Parathyroid adenoma (tissue), 2 donors: ENCODE data around the gene SCN8A.
A peak's percentile ranks its signal among the peaks of the same experiment; 100 is the strongest.

Experiments
- H2AFZ ChIP-seq: fragments of 300-600 bp; sonication (generic); one replicate; pipeline ENCODE4 v1.7.0; 2017; ENCODE audit warnings: antibody characterized with exemption, mild to moderate bottlenecking
- H3K27ac ChIP-seq: fragments of 300-600 bp; sonication (generic); one replicate; pipeline ENCODE4 v1.7.0; 2017
- H3K27me3 ChIP-seq: fragments of 300-600 bp; sonication (generic); one replicate; pipeline ENCODE4 v1.7.0; 2017; ENCODE audit warnings: low read length; ENCODE audit not compliant: control insufficient read depth, insufficient read depth
- H3K36me3 ChIP-seq: fragments of 300-600 bp; sonication (generic); one replicate; pipeline ENCODE4 v1.7.0; 2017; ENCODE audit warnings: low read length; ENCODE audit not compliant: control insufficient read depth, insufficient read depth
- H3K4me1 ChIP-seq: fragments of 300-600 bp; sonication (generic); one replicate; pipeline ENCODE4 v1.7.0; 2017; ENCODE audit warnings: control low read depth
- H3K4me2 ChIP-seq: fragments of 300-600 bp; sonication (generic); one replicate; pipeline ENCODE4 v1.7.0; 2017; ENCODE audit warnings: low read length
- H3K4me3 ChIP-seq: fragments of 300-600 bp; sonication (generic); one replicate; pipeline ENCODE4 v1.7.0; 2017; ENCODE audit warnings: low read depth, low read length
- H3K79me2 ChIP-seq: fragments of 300-600 bp; sonication (generic); one replicate; pipeline ENCODE4 v1.7.0; 2017; ENCODE audit warnings: control low read depth
- H3K9ac ChIP-seq: fragments of 300-600 bp; sonication (generic); one replicate; pipeline ENCODE4 v1.7.0; 2017; ENCODE audit warnings: mild to moderate bottlenecking
- H3K9me3 ChIP-seq: fragments of 300-600 bp; sonication (generic); one replicate; pipeline ENCODE4 v1.7.0; 2017; ENCODE audit warnings: low read length; ENCODE audit not compliant: control insufficient read depth
- TF ChIP-seq, protein P1 (sequence below): fragments of 300-600 bp; sonication (generic); IDR thresholded peaks from one replicate; pipeline ENCODE4 v1.7.0; 2017; ENCODE audit warnings: antibody characterized with exemption, mild to moderate bottlenecking
- donor health status: primary hyperparathyroidism.

Gene SCN8A

DNA sequence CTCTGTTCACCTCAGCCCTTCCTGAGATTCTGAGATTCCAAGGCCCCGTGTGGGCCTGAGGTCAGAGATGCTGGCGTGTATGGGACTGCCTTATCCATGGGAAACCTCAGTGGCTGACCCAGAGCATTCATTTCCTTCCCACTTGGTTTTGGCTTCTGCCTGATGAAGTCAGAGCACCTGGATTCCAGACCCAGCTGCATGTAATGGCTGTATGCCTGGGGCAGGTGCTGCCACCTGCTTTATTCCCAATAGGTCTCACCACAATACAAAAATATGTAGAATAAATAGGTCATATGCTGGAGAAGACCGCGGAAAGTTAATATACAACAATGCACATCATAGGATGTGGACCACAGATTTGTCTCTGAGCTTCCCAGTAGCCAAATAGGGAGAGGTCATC lies 231.9 kb downstream of the SCN8A start:
- Histone ChIP-seq H3K36me3 (no peaks in the 10 kb centered on the region), H3K27ac (no peak overlapping the region), H3K9me3 (no peaks in the 10 kb centered on the region), H3K9ac (no peak overlapping the region), H3K27me3 (no peaks in the 10 kb centered on the region), H3K4me2 (no peak overlapping the region), H3K4me3 (no peak overlapping the region), H3K4me1 (peaks cover 7% of the 10 kb centered on the region), H2AFZ (no peak overlapping the region), H3K79me2 (no peaks in the 10 kb centered on the region)
- TF ChIP-seq, protein P1, sequence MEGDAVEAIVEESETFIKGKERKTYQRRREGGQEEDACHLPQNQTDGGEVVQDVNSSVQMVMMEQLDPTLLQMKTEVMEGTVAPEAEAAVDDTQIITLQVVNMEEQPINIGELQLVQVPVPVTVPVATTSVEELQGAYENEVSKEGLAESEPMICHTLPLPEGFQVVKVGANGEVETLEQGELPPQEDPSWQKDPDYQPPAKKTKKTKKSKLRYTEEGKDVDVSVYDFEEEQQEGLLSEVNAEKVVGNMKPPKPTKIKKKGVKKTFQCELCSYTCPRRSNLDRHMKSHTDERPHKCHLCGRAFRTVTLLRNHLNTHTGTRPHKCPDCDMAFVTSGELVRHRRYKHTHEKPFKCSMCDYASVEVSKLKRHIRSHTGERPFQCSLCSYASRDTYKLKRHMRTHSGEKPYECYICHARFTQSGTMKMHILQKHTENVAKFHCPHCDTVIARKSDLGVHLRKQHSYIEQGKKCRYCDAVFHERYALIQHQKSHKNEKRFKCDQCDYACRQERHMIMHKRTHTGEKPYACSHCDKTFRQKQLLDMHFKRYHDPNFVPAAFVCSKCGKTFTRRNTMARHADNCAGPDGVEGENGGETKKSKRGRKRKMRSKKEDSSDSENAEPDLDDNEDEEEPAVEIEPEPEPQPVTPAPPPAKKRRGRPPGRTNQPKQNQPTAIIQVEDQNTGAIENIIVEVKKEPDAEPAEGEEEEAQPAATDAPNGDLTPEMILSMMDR, result no peak

DNA sequence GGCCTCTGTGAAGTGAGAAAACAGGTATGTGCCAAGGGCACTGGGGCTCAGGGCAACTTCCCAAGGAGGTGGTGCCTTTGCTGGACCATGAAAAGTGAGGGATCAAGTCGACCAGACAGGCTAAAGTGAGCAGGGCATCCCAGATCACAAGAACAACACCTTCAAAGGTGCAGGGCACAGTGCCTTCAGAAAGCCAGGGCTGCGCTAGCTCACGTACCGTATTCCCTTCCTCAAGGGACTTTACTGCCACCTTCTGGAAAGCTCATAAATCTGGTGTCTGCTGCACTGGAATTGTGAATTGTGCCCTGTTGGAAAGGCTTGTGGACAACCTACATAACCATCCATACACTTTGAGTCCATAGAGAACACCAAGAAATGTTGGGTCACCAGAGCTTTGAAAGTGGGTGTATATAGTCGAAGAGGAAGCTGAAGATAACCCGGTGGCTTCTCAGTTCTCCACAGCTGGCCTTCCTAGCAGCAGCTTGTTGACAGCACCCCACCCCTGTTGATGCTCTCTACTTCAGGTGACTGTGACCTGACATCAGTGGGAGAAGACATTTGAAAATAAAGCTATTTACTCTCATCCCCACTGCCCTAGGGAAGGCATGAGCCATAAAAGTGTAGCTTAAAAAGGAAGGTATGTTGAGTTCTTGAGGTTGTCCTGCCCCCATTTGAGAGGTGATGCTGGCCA lies 233.0 kb downstream of the SCN8A start:
- TF ChIP-seq, protein P1, result peak; percentile 66
- Histone ChIP-seq H3K4me2 (no peak overlapping the region), H3K79me2 (peaks cover 3% of the 10 kb centered on the region), H3K36me3 (no peaks in the 10 kb centered on the region), H3K9ac (no peak overlapping the region), H3K9me3 (no peaks in the 10 kb centered on the region), H2AFZ (no peak overlapping the region), H3K27me3 (no peaks in the 10 kb centered on the region), H3K27ac (peak overlapping the region; percentile 33), H3K4me3 (no peak overlapping the region), H3K4me1 (peaks cover 7% of the 10 kb centered on the region)

- Histone ChIP-seq H3K27me3 (no peaks in the 10 kb centered on the region), H2AFZ (no peak overlapping the region), H3K4me3 (no peak overlapping the region), H3K36me3 (no peaks in the 10 kb centered on the region), H3K27ac (no peak overlapping the region), H3K9ac (no peak overlapping the region), H3K4me1 (peaks cover 4% of the 10 kb centered on the region), H3K9me3 (no peaks in the 10 kb centered on the region), H3K4me2 (no peak overlapping the region), H3K79me2 (peaks cover 3% of the 10 kb centered on the region)
- TF ChIP-seq, protein P1, result no peak
Observed at GRCh38 chr12:51825216-51825615, 234.2 kb downstream of the SCN8A start.

DNA sequence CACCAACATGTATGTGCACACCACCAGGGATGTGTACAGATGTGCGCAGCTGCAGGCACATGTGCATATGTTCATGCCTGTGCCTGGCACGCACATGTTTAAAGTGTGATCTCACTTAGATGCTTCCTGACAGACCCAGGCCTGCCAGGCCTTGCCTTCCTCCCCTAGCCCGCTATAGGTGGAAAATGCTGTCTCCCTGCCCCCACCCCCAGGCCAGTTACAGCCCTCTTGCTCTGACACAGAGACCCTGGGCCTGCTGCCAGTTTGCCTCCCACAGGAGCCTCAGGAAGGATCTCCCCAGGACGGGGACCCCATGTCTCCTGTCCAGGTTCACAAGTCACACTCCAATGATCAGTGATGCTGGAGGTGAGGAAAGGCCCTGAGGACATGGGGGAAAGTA lies 235.8 kb downstream of the SCN8A start:
- Histone ChIP-seq H3K27me3 (no peaks in the 10 kb centered on the region), H3K79me2 (peaks cover 9% of the 10 kb centered on the region), H3K9me3 (no peaks in the 10 kb centered on the region), H2AFZ (no peak overlapping the region), H3K36me3 (no peaks in the 10 kb centered on the region), H3K4me3 (no peak overlapping the region), H3K4me2 (no peak overlapping the region), H3K27ac (no peak overlapping the region), H3K9ac (no peak overlapping the region), H3K4me1 (peaks cover 4% of the 10 kb centered on the region)
- TF ChIP-seq, protein P1, result no peak
